ENCODE results near the gene SMIM45.

GRCh38 chr22:41979423-41980250, 27.7 kb downstream of the SMIM45 start:
- TF ChIP-seq CTCF (IDR thresholded peaks at IDR 0.05) = no peak
- TF ChIP-seq POLR2A (IDR thresholded peaks at IDR 0.05) = no peak

Data from breast epithelium (tissue), 3 donors.